K562 (cell line): ENCODE results near the gene RPS19. TPM values are rescaled to one million over a fixed set of nuclear protein-coding genes. Genes with fewer than 3 reads are reported as not detected.

ENCODE experiments used
- CREM ChIP-seq: IDR thresholded peaks from 2 replicates; pipeline ENCODE4 v1.6.1; 2014; ENCODE audit warnings: antibody characterized with exemption, low read depth
- FUS ChIP-seq: fragments of 200-400 bp; formaldehyde crosslinking; optimal IDR thresholded peaks from 2 replicates; pipeline ENCODE3; 2017; ENCODE audit warnings: low read depth, low read length
- JUND ChIP-seq, 2 experiments: IDR thresholded peaks; 2 replicates in 1 of 2; 3 replicates in 1 of 2; pipeline ENCODE4 v1.6.1; 2011; ENCODE audit warnings: borderline replicate concordance in 2 of 2, low read depth in 2 of 2, low read length in 2 of 2, improper control_type of control experiment in 1 of 2, missing biosample characterization in 1 of 2, missing genetic modification characterization in 1 of 2, missing genetic modification reagents in 1 of 2
- KAT2B ChIP-seq: IDR thresholded peaks from one replicate; pipeline ENCODE4 v1.6.1; 2012; ENCODE audit warnings: low read depth, mild to moderate bottlenecking, control low read depth, inconsistent platforms, low read length, moderate library complexity
- MCM2 ChIP-seq: fragments of 450-650 bp; IDR thresholded peaks from 2 replicates; pipeline ENCODE4 v1.6.1; 2017; ENCODE audit warnings: low read depth, mild to moderate bottlenecking
- MCM7 ChIP-seq, 2 experiments: fragments of 450-650 bp; IDR thresholded peaks; 2 replicates each; pipeline ENCODE4 v1.6.1; 2016 to 2018
- MYNN ChIP-seq, 2 experiments: sonication (generic); formaldehyde crosslinking in 1 of 2; IDR thresholded peaks; 2 replicates each; pipeline versions ENCODE4 v1.5.0 to v1.6.1; 2016 to 2020; ENCODE audit warnings: antibody characterized with exemption in 1 of 2, missing genetic modification reagents in 1 of 2
- NFYB ChIP-seq: IDR thresholded peaks from 2 replicates; pipeline ENCODE4 v1.6.1; 2011; ENCODE audit warnings: mild to moderate bottlenecking, moderate library complexity; ENCODE audit not compliant: insufficient read length; ENCODE audit errors: extremely low read depth
- NR1H2 ChIP-seq: sonication (generic); formaldehyde crosslinking; IDR thresholded peaks from 2 replicates; pipeline ENCODE4 v1.4.0; 2020; ENCODE audit warnings: mild to moderate bottlenecking, missing genetic modification reagents
- NR2C2 ChIP-seq, 2 experiments: fragments of 200-800 bp in 1 of 2; sonication (Bioruptor generic) in 1 of 2; sonication (generic) in 1 of 2; formaldehyde crosslinking in 1 of 2; IDR thresholded peaks; 2 replicates each; pipeline versions ENCODE4 v1.6.1 to v1.8.0; 2016 to 2022; ENCODE audit warnings: mild to moderate bottlenecking in 1 of 2, missing compliant biosample characterization in 1 of 2, missing genetic modification characterization in 1 of 2, missing genetic modification reagents in 1 of 2
- PCBP2 ChIP-seq: fragments of 200-400 bp; formaldehyde crosslinking; IDR thresholded peaks from 2 replicates; pipeline ENCODE4 v1.6.1; 2018; ENCODE audit warnings: low read length, low read depth, mild to moderate bottlenecking, moderate library complexity; ENCODE audit not compliant: poor library complexity, severe bottlenecking
- RBM25 ChIP-seq: fragments of 200-400 bp; formaldehyde crosslinking; IDR thresholded peaks from 2 replicates; pipeline ENCODE4 v1.6.1; 2018; ENCODE audit warnings: low read length, low read depth, moderate library complexity; ENCODE audit not compliant: severe bottlenecking
- SMAD3 ChIP-seq: fragments of 450-650 bp; formaldehyde crosslinking; conservative IDR thresholded peaks from 2 replicates; pipeline ENCODE4 v1.4.0; 2020; ENCODE audit warnings: mild to moderate bottlenecking
- SNIP1 ChIP-seq: fragments of 450-650 bp; IDR thresholded peaks from 2 replicates; pipeline ENCODE4 v1.7.1; 2017; ENCODE audit warnings: low read depth, mild to moderate bottlenecking
- SRF ChIP-seq, 2 experiments: fragments of 250-450, 450-650 bp in 1 of 2; sonication (Bioruptor Pico) in 1 of 2; sonication (generic) in 1 of 2; formaldehyde crosslinking; IDR thresholded peaks; 2 replicates each; pipeline versions ENCODE4 v1.5.0 to v1.5.1; 2020 to 2022; ENCODE audit warnings: mild to moderate bottlenecking in 1 of 2, missing genetic modification reagents in 1 of 2
- ZNF77 ChIP-seq: fragments of 250-450 bp; sonication (Bioruptor Pico); IDR thresholded peaks from 2 replicates; pipeline ENCODE4 v1.5.0; 2020
- polyA plus RNA-seq, 8 experiments: library from polyadenylated mRNA; depleted of rRNA in 4 of 8; stranded (reverse) in 5 of 8; unstranded in 3 of 8; fragments of >200 nt; fragmentation: Nextera tagmentation in 2 of 8; fragmentation: Illumina TruSeq in 1 of 8; extraction: Ambion mirVana in 2 of 8; extraction: Trizol in 1 of 8; gene quantifications; 2 replicates each; pipeline versions ENCODE4 v1.2.1 to v1.2.3, GENCODE V29; 2011 to 2014; ENCODE audit warnings: inconsistent platforms in 1 of 8, missing spikeins in 1 of 8
- total RNA-seq, 7 experiments: library from RNA; depleted of rRNA in 6 of 7; stranded (reverse); fragments of >200 nt in 6 of 7; fragmentation: Illumina TruSeq in 2 of 7; extraction: Trizol in 2 of 7; gene quantifications; 2 replicates each; pipeline versions ENCODE4 v1.2.1 to v1.2.3, GENCODE V29; 2011 to 2021; ENCODE audit warnings: low replicate concordance in 1 of 7
- TF ChIP-seq, protein P1 (sequence below): sonication (generic); formaldehyde crosslinking; IDR thresholded peaks from 2 replicates; pipeline ENCODE4 v1.8.1; 2023; ENCODE audit warnings: mild to moderate bottlenecking, missing genetic modification reagents

The RPS19 gene
- total and polyA plus RNA-seq, 9 of the 15 experiments (the other 6 are each of a cell fraction or from before 2014, with no cell fraction given) = 1,964 to 3,408 (median 2,747) TPM

- TF ChIP-seq, protein P1, sequence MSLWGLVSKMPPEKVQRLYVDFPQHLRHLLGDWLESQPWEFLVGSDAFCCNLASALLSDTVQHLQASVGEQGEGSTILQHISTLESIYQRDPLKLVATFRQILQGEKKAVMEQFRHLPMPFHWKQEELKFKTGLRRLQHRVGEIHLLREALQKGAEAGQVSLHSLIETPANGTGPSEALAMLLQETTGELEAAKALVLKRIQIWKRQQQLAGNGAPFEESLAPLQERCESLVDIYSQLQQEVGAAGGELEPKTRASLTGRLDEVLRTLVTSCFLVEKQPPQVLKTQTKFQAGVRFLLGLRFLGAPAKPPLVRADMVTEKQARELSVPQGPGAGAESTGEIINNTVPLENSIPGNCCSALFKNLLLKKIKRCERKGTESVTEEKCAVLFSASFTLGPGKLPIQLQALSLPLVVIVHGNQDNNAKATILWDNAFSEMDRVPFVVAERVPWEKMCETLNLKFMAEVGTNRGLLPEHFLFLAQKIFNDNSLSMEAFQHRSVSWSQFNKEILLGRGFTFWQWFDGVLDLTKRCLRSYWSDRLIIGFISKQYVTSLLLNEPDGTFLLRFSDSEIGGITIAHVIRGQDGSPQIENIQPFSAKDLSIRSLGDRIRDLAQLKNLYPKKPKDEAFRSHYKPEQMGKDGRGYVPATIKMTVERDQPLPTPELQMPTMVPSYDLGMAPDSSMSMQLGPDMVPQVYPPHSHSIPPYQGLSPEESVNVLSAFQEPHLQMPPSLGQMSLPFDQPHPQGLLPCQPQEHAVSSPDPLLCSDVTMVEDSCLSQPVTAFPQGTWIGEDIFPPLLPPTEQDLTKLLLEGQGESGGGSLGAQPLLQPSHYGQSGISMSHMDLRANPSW (CRISPR knock-in tag) = peak; percentile 85; the same call in 1 of the 2 replicates
- TF ChIP-seq SRF (CRISPR knock-in tag; IDR thresholded peaks at IDR 0.05) (peak in 1 of 2 experiments; percentile 80; a peak in 2 of 4 replicates), FUS (no peak), NFYB (no peak), NR1H2 (no peak; the same call in 1 of the 2 replicates), RBM25 (peak; percentile 89), JUND (IDR thresholded peaks at IDR 0.05; ENCODE audit: borderline replicate concordance, low read depth, low read length) (peak; percentile 82), JUND (tag; IDR thresholded peaks at IDR 0.05; ENCODE audit: borderline replicate concordance, low read depth, low read length) (no peak; the same call in 2 of the 3 replicates), NR2C2 (CRISPR knock-in tag; IDR thresholded peaks at IDR 0.05) (peak; percentile 68), NR2C2 (tag; IDR thresholded peaks at IDR 0.05) (peak; percentile 99), CREM (peak; percentile 92), ZNF77 (CRISPR knock-in tag) (no peak), PCBP2 (no peak), SMAD3 (no peak), MCM7 (IDR thresholded peaks at IDR 0.05) (no peak), MYNN (IDR thresholded peaks at IDR 0.05) (0 out of 2 replicates have a peak, but pooled peaks have one; percentile 25), MYNN (CRISPR knock-in tag; IDR thresholded peaks at IDR 0.05) (no peak), KAT2B (peak; percentile 84), MCM2 (no peak), SNIP1 (peak; percentile 38; the same call in 1 of the 2 replicates)
Observed at GRCh38 chr19:41859618-41860418, at the start of gene RPS19 (continued).
